H1 (cell line): ENCODE data around the gene ABCC10. TPM values are rescaled to one million over a fixed set of nuclear protein-coding genes. Genes with fewer than 3 reads are reported as not detected.

Experiments
- CTCF ChIA-PET: fragments of 300-600 bp; sonication (Branson Sonifier 250); formaldehyde crosslinking; loops from one replicate; lab custom pipeline; 2021; ENCODE audit not compliant: partially characterized antibody; lab: Charles Lee
- POLR2A ChIA-PET: fragments of 300-600 bp; sonication (Branson Sonifier 250); formaldehyde crosslinking; loops from one replicate; lab custom pipeline; 2021; ENCODE audit warnings: inconsistent platforms; ENCODE audit not compliant: partially characterized antibody; lab: Charles Lee
- DNase-seq, 2 experiments: peaks; one replicate each; pipeline versions ENCODE4 v3.0.0 to v3.0.0-alpha.2; 2010 to 2022; ENCODE audit warnings: low spot score in 2 of 2, low read depth in 1 of 2, mixed read lengths in 1 of 2
- FAIRE-seq: peaks from 2 replicates; lab custom pipeline; 2011; peaks lifted over from hg19 to GRCh38; lab: Jason Lieb, UNC
- H2AFZ ChIP-seq: 2 replicates; pipeline ENCODE4 v1.8.1; 2012; ENCODE audit warnings: low read length, inconsistent platforms
- H2AK5ac ChIP-seq: 2 replicates; pipeline ENCODE4 v1.6.1; 2013; ENCODE audit warnings: low read depth, low read length
- H2BK120ac ChIP-seq: replicated peaks from 2 replicates; pipeline ENCODE3; 2013; ENCODE audit warnings: low read depth, low read length, inconsistent platforms
- H2BK12ac ChIP-seq: 2 replicates; pipeline ENCODE4 v1.6.1; 2013; ENCODE audit warnings: low read depth, low read length
- H2BK15ac ChIP-seq: 2 replicates; pipeline ENCODE4 v1.6.1; 2013; ENCODE audit warnings: low read length
- H2BK20ac ChIP-seq: 2 replicates; pipeline ENCODE4 v1.6.1; 2013; ENCODE audit warnings: low read length
- H2BK5ac ChIP-seq: 2 replicates; pipeline ENCODE4 v1.6.1; 2013; ENCODE audit warnings: low read depth, low read length
- H3K14ac ChIP-seq: 2 replicates; pipeline ENCODE4 v1.6.1; 2013; ENCODE audit warnings: inconsistent platforms; ENCODE audit not compliant: insufficient read length
- H3K18ac ChIP-seq: 2 replicates; pipeline ENCODE4 v1.6.1; 2013; ENCODE audit warnings: low read length; ENCODE audit errors: extremely low read depth
- H3K23ac ChIP-seq: 2 replicates; pipeline ENCODE4 v1.6.1; 2013; ENCODE audit warnings: inconsistent platforms; ENCODE audit not compliant: insufficient read length
- H3K23me2 ChIP-seq: 2 replicates; pipeline ENCODE4 v1.6.1; 2013; ENCODE audit warnings: low read depth, low read length
- H3K27ac ChIP-seq: 2 replicates; pipeline ENCODE4 v1.6.1; 2011; ENCODE audit warnings: low read depth, low read length, inconsistent platforms
- H3K27me3 ChIP-seq, 4 experiments: replicated peaks in 1 of 4; 1 replicate in 1 of 4; 2 replicates in 3 of 4; pipeline versions ENCODE4 v1.6.1 to v1.8.1; 2011 to 2013; ENCODE audit warnings: low read length in 3 of 4, mild to moderate bottlenecking in 3 of 4, inconsistent platforms in 2 of 4, mixed read lengths in 2 of 4, moderate library complexity in 1 of 4; ENCODE audit not compliant: control insufficient read depth in 3 of 4, insufficient read depth in 3 of 4; ENCODE audit errors: extremely low read depth in 1 of 4
- H3K36me3 ChIP-seq, 4 experiments: 2 replicates each; pipeline versions ENCODE4 v1.6.1 to v1.8.1; 2011 to 2013; ENCODE audit warnings: mild to moderate bottlenecking in 4 of 4, low read length in 3 of 4, moderate library complexity in 2 of 4, control low read depth in 1 of 4, inconsistent platforms in 1 of 4; ENCODE audit not compliant: insufficient read depth in 4 of 4, control insufficient read depth in 2 of 4
- H3K4ac ChIP-seq: replicated peaks from 2 replicates; pipeline ENCODE3; 2013; ENCODE audit warnings: low read length, low read depth, mixed read lengths, inconsistent platforms; ENCODE audit not compliant: insufficient read length
- H3K4me1 ChIP-seq, 4 experiments: replicated peaks in 1 of 4; 1 replicate in 1 of 4; 2 replicates in 3 of 4; pipeline versions ENCODE4 v1.6.1 to v1.8.1; 2011 to 2013; ENCODE audit warnings: low read length in 3 of 4, inconsistent platforms in 2 of 4, mixed read lengths in 1 of 4; ENCODE audit not compliant: insufficient read depth in 4 of 4, control insufficient read depth in 3 of 4
- H3K4me2 ChIP-seq, 2 experiments: 2 replicates each; pipeline versions ENCODE4 v1.6.1 to v1.8.1; 2011 to 2013; ENCODE audit warnings: low read depth in 2 of 2, low read length in 2 of 2, control low read depth in 1 of 2, inconsistent platforms in 1 of 2, mild to moderate bottlenecking in 1 of 2; ENCODE audit not compliant: insufficient read depth in 1 of 2
- H3K4me3 ChIP-seq, 4 experiments: fragments of 200-600, 300-600 bp in 1 of 4; sonication (generic), shearing (Covaris generic), sonication (Bioruptor Twin) in 1 of 4; 2 replicates each; pipeline versions ENCODE4 v1.5.1 to v1.8.1; 2011 to 2016; ENCODE audit warnings: low read length in 4 of 4, low read depth in 3 of 4, control low read depth in 2 of 4, inconsistent platforms in 2 of 4, mild to moderate bottlenecking in 2 of 4, mixed read lengths in 1 of 4, moderate library complexity in 1 of 4; ENCODE audit not compliant: insufficient read depth in 2 of 4; ENCODE audit errors: extremely low read depth in 1 of 4
- H3K56ac ChIP-seq: replicated peaks from 2 replicates; pipeline ENCODE3; 2013; ENCODE audit warnings: low read depth, mild to moderate bottlenecking, mixed read lengths, low read length, inconsistent platforms; ENCODE audit not compliant: insufficient read length
- H3K79me1 ChIP-seq: 2 replicates; pipeline ENCODE4 v1.6.1; 2013; ENCODE audit warnings: low read depth, low read length, control low read depth
- H3K79me2 ChIP-seq, 2 experiments: 2 replicates each; pipeline versions ENCODE4 v1.6.1 to v1.8.1; 2012 to 2013; ENCODE audit warnings: low read length in 2 of 2, mild to moderate bottlenecking in 2 of 2, inconsistent platforms in 1 of 2; ENCODE audit not compliant: insufficient read depth in 2 of 2, control insufficient read depth in 1 of 2
- H3K9ac ChIP-seq, 4 experiments: replicated peaks in 1 of 4; 1 replicate in 1 of 4; 2 replicates in 3 of 4; pipeline versions ENCODE4 v1.6.1 to v1.8.1; 2011 to 2013; ENCODE audit warnings: low read depth in 3 of 4, low read length in 3 of 4, control low read depth in 2 of 4, mild to moderate bottlenecking in 2 of 4, moderate library complexity in 2 of 4, inconsistent platforms in 1 of 4; ENCODE audit errors: extremely low read depth in 1 of 4
- H3K9me3 ChIP-seq, 2 experiments: 2 replicates each; pipeline versions ENCODE4 v1.6.1 to v1.8.1; 2012 to 2013; ENCODE audit warnings: mild to moderate bottlenecking in 2 of 2, moderate library complexity in 2 of 2, control low read depth in 1 of 2, inconsistent platforms in 1 of 2, low read depth in 1 of 2, low read length in 1 of 2, mixed read lengths in 1 of 2; ENCODE audit not compliant: insufficient read depth in 2 of 2
- H4K20me1 ChIP-seq, 2 experiments: replicated peaks in 1 of 2; 2 replicates each; pipeline versions ENCODE3 to v1.8.1; 2011 to 2013; ENCODE audit warnings: inconsistent platforms in 2 of 2, low read length in 2 of 2, mild to moderate bottlenecking in 1 of 2; ENCODE audit not compliant: insufficient read depth in 2 of 2, control insufficient read depth in 1 of 2
- H4K5ac ChIP-seq: 2 replicates; pipeline ENCODE4 v1.6.1; 2013; ENCODE audit warnings: low read length, low read depth, mixed read lengths, inconsistent platforms; ENCODE audit not compliant: insufficient read length
- H4K8ac ChIP-seq: 2 replicates; pipeline ENCODE4 v1.8.0; 2013; ENCODE audit warnings: mild to moderate bottlenecking, moderate library complexity, low read length, inconsistent platforms; ENCODE audit not compliant: insufficient read depth; ENCODE audit errors: extremely low read depth
- H4K91ac ChIP-seq: replicated peaks from 2 replicates; pipeline ENCODE3; 2013; ENCODE audit warnings: low read length, mixed read lengths, inconsistent platforms; ENCODE audit not compliant: insufficient read length
- KDM4A ChIP-seq: IDR thresholded peaks from one replicate; pipeline ENCODE4 v1.7.1; 2012; ENCODE audit warnings: low read depth, mild to moderate bottlenecking, moderate library complexity, low read length, inconsistent platforms; ENCODE audit not compliant: severe bottlenecking
- MAFK ChIP-seq: IDR thresholded peaks from 2 replicates; pipeline ENCODE4 v1.6.1; 2012; ENCODE audit warnings: low read depth, mild to moderate bottlenecking, improper control_type of control experiment, low read length
- NANOG ChIP-seq: IDR thresholded peaks from 2 replicates; pipeline ENCODE4 v1.6.1; 2011; ENCODE audit warnings: low read length, low read depth, mild to moderate bottlenecking, inconsistent platforms; ENCODE audit not compliant: insufficient read depth, poor library complexity, severe bottlenecking
- RNF2 ChIP-seq: fragments of 200-900, 300-1000 bp; sonication (generic); IDR thresholded peaks from 2 replicates; pipeline ENCODE4 v1.7.1; 2016; ENCODE audit warnings: borderline replicate concordance, low read depth, mild to moderate bottlenecking, antibody characterized with exemption, low read length; ENCODE audit not compliant: poor library complexity, severe bottlenecking; ENCODE audit errors: missing control alignments
- SIRT6 ChIP-seq: IDR thresholded peaks from one replicate; pipeline ENCODE4 v1.7.1; 2012; ENCODE audit warnings: low read length, inconsistent platforms
- SRF ChIP-seq: IDR thresholded peaks from 2 replicates; pipeline ENCODE4 v1.6.1; 2011; ENCODE audit warnings: mild to moderate bottlenecking, low read depth, low read length, moderate library complexity
- WGBS, 2 experiments: shearing (Covaris generic) in 1 of 2; methylation state at CpG; one replicate each; pipeline versions ENCODE4 v1.1.6 to v1.1.7; 2013 to 2015; ENCODE audit warnings: low lambda C conversion rate in 2 of 2, mixed read lengths in 2 of 2, inconsistent platforms in 1 of 2, low coverage in 1 of 2, missing lambda C conversion rate in 1 of 2; ENCODE audit not compliant: insufficient replicate concordance in 2 of 2, insufficient coverage in 1 of 2, insufficient read length in 1 of 2; ENCODE audit errors: extremely low coverage in 1 of 2, missing lambda C conversion rate in 1 of 2; 5-methylcytosine and 5-hydroxymethylcytosine counted together
- polyA plus RNA-seq, 7 experiments: library from polyadenylated mRNA; depleted of rRNA in 3 of 7; stranded (reverse) in 5 of 7; unstranded in 2 of 7; fragments of >200 nt in 5 of 7; fragments of 200-250 nt in 2 of 7; gene quantifications; 1 replicate in 5 of 7; 2 replicates in 1 of 7; 4 replicates in 1 of 7; pipeline versions ENCODE4 v1.2.1 to v1.2.3, GENCODE V29; 2011 to 2013; ENCODE audit warnings: missing spikeins in 2 of 7, mixed read lengths in 2 of 7
- total RNA-seq: library from RNA; stranded (reverse); fragmentation: NEBNext Ultra II Directional; extraction: Animal tissue kit (Norgen Biotek cat#: 25700); gene quantifications from 2 replicates; pipeline ENCODE4 v1.2.1, GENCODE V29; 2021

Gene ABCC10
- total and polyA plus RNA-seq, 2 of the 8 experiments (the other 6 are each of a cell fraction or from before 2014, with no cell fraction given), result 15.5 to 24.6 TPM

DNA sequence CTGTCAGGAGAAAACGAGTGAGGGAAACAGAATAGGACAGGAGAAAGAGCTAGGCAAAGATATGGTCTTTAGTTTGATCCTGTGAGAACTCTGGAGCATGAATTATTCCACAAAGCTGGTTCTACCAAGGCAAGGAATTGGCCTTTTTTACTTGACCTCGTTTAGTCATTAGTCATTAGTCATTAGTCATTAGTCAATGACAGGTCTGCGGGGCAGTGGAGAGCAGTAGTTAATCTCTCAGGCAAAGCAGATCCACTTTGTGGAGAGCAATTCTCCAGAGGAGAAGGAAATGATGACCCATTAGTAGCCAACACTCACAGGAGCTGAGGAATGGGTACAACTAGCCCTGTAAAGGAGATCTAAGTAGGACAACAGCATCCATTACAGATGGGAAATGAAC is 22.0 kb upstream of the ABCC10 start:
- Histone ChIP-seq H2BK20ac (no peak overlapping the region), H2BK5ac (no peak overlapping the region), H3K36me3 (no peaks in the 10 kb centered on the region), H3K79me1 (no peaks in the 10 kb centered on the region), H3K56ac (no peak overlapping the region), H3K4ac (no peak overlapping the region), H2BK12ac (no peak overlapping the region), H3K14ac (no peak overlapping the region), H3K23me2 (no peaks in the 10 kb centered on the region), H2BK15ac (no peak overlapping the region), H2BK120ac (no peak overlapping the region), H3K27me3 (no peaks in the 10 kb centered on the region), H4K91ac (no peak overlapping the region), H3K4me1 (no peaks in the 10 kb centered on the region), H2AK5ac (no peak overlapping the region), H3K4me3 (no peak overlapping the region), H3K9me3 (no peaks in the 10 kb centered on the region), H2AFZ (no peak overlapping the region), H3K4me2 (no peak overlapping the region), H3K9ac (no peak overlapping the region), H4K20me1 (no peaks in the 10 kb centered on the region), H4K5ac (no peak overlapping the region), H4K8ac (no peak overlapping the region), H3K23ac (no peak overlapping the region), H3K79me2 (no peaks in the 10 kb centered on the region), H3K27ac (no peak overlapping the region), H3K18ac (no peak overlapping the region)
- CTCF ChIA-PET, result no interaction called here
- no peak for DNase-seq
- 79% methylated on average over 3 of the region's 3 CpGs; no CpG with 5 or more reads in 1 of the 2 experiments for WGBS, 2 experiments
- FAIRE-seq, result no peak
- POLR2A ChIA-PET, result no interaction called here
- TF ChIP-seq MAFK (no peak), SRF (no peak), SIRT6 (no peak), KDM4A (no peak), NANOG (no peak), RNF2 (no peak)
